PC-3 (cell line): Measurements from ENCODE around the gene KIF25.

Source experiments
- CTCF ChIP-seq: fragments of 300-600 bp; sonication (generic); conservative IDR thresholded peaks from 2 replicates; pipeline ENCODE4 v1.5.1; 2017; ENCODE audit warnings: antibody characterized with exemption, low read depth, mild to moderate bottlenecking, low read length
- EZH2 ChIP-seq: fragments of 300-600 bp; sonication (generic); IDR thresholded peaks from one replicate; pipeline ENCODE4 v1.6.1; 2017; ENCODE audit warnings: antibody characterized with exemption, mild to moderate bottlenecking, low read length; ENCODE audit not compliant: unreplicated experiment

DNA sequence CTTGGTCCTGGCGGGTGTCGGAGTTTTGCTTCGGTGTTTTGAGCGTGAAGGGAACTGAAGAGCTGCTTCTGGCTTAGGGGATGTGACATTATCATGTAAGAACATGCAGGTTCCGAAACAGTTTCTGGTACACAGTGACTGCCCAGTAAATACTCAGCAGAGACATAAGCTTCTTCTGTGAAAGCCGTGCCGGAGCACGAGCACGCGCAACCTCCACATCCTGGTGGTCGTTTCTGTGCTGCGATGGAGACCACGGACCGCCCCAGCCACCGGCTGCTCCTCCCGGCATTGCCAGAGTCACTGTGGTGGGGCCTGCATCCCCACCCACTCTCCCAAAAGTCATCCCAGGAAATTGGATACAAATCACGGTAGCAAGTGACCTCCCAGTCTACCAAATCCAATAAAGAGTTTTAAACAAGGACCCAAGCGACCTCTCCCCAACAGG lies 18.7 kb downstream of the KIF25 start:
- TF ChIP-seq CTCF (no peak), EZH2 (no peak)
